GM19193 (cell line): ENCODE results near the gene FAN1.

Source experiments
- POLR2A ChIP-seq: IDR thresholded peaks from 4 replicates; pipeline ENCODE4 v1.6.1; 2011; ENCODE audit not compliant: insufficient read depth, insufficient read length; ENCODE audit errors: extremely low read depth

Gene FAN1

GRCh38 chr15:30963681-30964080 lies 60.0 kb downstream of the FAN1 start:
- TF ChIP-seq POLR2A = no peak

- TF ChIP-seq POLR2A = no peak
Observed at GRCh38 chr15:30969724-30970123, 66.0 kb downstream of the FAN1 start.

GRCh38 chr15:30973379-30973778 lies 69.7 kb downstream of the FAN1 start:
- TF ChIP-seq POLR2A = no peak

DNA sequence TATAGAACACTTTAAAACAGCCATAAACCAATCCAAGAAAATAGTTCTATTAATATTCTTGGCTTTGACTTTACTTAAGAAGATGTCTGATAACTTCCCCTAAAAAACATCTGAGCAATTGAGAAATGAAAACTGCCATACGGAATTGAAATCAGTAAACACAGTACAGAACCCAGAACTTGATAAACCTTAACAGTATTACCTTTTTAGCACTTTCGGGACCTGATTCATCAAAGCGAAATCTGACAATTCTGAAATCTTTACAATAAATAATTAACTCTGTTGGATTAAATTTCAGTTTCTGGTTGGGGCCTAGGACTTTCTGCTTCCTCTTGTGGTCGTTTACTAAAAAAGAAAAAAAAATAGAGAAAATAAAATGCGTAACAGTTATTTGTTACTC lies 70.4 kb downstream of the FAN1 start:
- TF ChIP-seq POLR2A = no peak

DNA sequence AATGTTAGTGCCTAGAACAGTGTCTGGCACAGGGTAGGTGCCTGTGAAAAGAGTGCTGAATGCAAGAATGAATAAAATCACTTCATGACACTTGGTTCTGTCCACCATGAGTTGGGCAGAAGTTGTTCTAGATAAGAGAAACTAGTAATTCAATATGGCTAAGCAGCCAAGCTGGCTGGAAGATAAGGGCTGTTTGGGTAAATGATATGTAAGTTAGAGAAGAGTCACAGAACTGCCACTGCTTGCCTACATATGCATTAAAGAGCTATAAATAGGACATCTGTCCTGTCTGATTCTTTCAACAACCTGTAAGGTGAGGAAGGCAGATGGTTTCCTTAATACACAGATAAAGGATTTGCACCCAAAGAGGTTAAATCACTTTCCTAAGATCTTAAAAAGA lies 74.6 kb downstream of the FAN1 start:
- no peak for TF ChIP-seq POLR2A

DNA sequence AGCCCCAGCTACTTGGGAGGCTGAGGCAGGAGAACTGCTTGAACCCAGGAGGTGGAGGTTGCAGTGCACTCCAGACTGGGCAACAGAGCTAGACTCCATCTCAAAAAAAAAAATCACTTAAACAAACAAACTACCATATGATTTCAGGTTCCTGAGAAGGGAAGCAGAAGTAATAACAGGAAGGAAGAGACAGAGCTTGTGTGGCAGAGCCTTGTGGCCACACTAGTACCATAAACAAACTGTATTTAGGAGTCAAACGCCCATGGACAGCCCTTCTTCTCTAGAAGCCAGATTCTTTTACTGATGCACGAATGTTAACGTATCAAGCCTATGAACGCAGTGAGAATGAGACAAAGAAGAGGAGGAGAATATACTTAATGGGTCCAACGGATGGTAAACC lies 75.7 kb downstream of the FAN1 start:
- no peak for TF ChIP-seq POLR2A

DNA sequence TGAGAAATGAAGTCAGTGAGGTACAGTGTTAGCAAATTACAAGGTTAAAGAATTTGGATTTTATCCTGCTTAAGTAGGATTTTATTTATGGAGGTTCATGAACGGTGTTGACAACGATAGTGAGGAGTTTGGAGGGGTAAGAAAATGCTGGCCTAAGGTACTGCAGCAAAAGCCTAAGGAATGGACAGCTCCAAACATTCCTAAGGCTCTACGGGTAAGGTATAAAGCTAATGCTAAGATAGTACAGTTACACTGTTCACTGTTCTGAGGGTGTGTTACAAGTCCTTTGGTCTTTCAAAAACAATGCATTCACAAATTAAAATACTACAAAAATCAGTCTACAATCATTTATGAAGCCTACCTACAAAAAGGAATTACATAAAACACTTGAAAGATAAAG lies 80.4 kb downstream of the FAN1 start:
- no peak for TF ChIP-seq POLR2A

GRCh38 chr15:30984542-30984941 lies 80.8 kb downstream of the FAN1 start:
- no peak for TF ChIP-seq POLR2A

- TF ChIP-seq POLR2A = no peak
Observed at GRCh38 chr15:30985081-30985531, 81.4 kb downstream of the FAN1 start.

GRCh38 chr15:30990036-30990435 lies 86.3 kb downstream of the FAN1 start:
- no peak for TF ChIP-seq POLR2A

DNA sequence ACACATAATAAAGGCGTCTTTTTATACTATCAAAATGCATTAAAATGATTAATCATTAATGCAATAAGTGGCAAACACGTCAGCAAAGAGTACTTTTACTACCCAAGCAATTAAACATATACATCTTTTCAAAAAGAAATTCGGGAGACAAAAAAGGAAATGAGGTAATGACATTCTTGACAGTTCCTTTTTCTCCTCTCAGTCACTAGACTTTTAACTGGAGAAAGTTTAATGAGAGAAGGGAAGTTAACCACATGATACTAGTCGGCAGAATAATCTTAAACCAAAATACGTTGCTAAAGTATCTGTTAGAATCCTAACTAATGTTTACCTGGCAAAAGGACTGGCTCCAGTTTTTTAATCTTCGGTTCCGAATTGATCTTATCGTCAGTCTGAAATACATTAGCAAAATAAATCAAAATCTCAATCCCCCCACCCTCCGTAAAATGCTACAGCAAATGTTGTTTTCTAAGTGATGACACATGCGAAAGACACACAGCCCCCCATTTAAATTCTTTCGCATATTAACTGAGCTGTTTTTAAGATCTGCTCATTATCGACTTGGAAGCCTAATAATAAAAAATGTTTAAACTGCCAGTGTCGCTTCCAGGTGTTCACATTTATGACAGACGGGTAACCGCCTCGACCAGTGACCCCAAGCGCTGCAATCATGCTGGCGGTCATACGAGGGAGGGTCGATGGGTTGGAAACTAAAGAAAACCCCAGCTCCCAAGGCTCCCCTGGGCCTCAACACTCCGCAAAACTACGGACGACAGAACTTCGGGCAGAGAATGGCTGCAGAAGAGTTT lies 86.9 kb downstream of the FAN1 start:
- no peak for TF ChIP-seq POLR2A

- peak; percentile 96 for TF ChIP-seq POLR2A
Observed at GRCh38 chr15:30991255-30992235, 87.8 kb downstream of the FAN1 start, which contains the start of gene MTMR10. MTMR10 (minus strand) TSS chr15:30991628; CDS start chr15:30991506, 122 bp downstream.

DNA sequence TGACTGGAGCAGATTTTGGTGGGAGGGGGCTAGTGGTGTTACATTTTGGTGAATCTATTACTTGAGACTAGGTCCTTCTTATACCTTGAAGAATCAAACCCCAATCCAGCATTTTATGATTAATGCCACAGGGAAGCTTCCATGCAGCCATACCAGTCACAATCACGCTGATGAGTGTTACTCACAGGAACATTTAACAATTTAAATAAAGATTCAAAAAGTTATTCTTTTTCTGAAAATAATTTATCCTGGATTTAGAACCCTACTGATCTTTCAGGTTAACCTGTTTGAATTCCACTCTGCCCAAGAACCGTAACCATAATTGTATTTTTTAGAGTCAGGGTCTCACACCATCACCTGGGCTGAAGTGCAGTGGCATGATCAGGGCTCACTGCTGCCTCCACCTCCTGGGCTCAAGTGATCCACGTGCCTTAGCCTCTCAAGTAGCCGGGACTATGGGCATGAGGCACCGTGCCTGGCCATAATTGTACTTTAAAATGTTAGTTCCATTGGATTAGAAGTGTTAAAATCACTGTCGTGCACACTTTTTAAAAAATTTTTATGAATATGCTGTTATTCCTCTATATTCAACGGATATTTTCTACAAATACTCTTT lies 88.6 kb downstream of the FAN1 start:
- no peak for TF ChIP-seq POLR2A
